ENCODE results near the gene MBIP.

MBIP gene

DNA sequence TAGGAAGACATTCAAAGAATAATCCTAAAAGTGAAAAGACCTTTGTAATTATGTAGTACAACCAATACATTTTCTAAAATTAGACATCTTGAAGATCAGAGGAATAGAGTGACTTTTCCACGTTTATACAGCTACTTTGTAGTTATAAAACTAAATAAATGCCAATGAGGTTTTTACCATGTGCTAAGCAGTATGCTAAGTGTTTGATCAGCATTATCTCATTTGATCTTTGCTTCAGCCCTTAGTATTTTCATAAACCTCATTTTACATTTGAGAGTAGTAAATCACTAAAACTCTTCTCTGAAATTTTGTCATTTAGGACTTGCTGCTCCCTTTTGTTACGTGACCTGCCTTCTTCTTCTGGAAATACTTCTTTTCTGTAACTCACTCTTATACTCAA lies 13.6 kb downstream of the MBIP start:
- no peak overlapping the region for H3K4me3 ChIP-seq (ENCODE audit: low read length)
- H3K36me3 ChIP-seq (ENCODE audit: insufficient read depth, low read length) = peaks cover 62% of the 10 kb centered on the region
- H3K4me2 ChIP-seq (ENCODE audit: low read length) = no peak overlapping the region
- no peaks in the 10 kb centered on the region for H3K4me1 ChIP-seq (ENCODE audit: control insufficient read depth, insufficient read depth, low read length)
- H3K9ac ChIP-seq (ENCODE audit: low read depth, low read length) = no peak overlapping the region
- H3K9me3 ChIP-seq (replicated peaks; ENCODE audit: low read length) = no peaks in the 10 kb centered on the region
- no peaks in the 10 kb centered on the region for H3K27me3 ChIP-seq (ENCODE audit: control insufficient read depth, insufficient read depth, low read length)

DNA sequence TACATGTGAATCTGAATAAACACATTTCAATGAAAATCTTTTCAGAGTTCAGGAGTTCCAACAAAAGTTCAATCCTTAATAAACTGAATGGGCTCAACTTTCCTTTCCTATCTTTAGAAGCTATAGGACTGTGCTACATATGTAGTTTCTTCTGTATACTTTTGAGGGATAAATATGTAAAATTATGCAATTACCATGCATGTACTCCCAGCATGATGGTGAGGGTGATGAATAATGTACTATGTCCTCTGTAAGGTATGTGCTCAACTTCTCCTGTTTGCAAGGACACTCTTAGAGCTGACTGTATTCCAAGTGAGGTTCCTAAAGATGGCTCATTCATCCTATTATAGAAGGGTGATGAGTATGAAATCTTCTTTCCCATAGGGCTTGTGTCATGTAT lies 15.5 kb downstream of the MBIP start:
- Histone ChIP-seq H3K4me2 (ENCODE audit: low read length) (no peak overlapping the region), H3K4me1 (ENCODE audit: control insufficient read depth, insufficient read depth, low read length) (peaks cover 13% of the 10 kb centered on the region), H3K27me3 (ENCODE audit: control insufficient read depth, insufficient read depth, low read length) (no peaks in the 10 kb centered on the region), H3K9ac (ENCODE audit: low read depth, low read length) (no peak overlapping the region), H3K9me3 (replicated peaks; ENCODE audit: low read length) (no peaks in the 10 kb centered on the region), H3K4me3 (ENCODE audit: low read length) (no peak overlapping the region), H3K36me3 (ENCODE audit: insufficient read depth, low read length) (peaks cover 50% of the 10 kb centered on the region)

- Histone ChIP-seq H3K4me1 (ENCODE audit: control insufficient read depth, insufficient read depth, low read length) (peaks cover 13% of the 10 kb centered on the region), H3K27me3 (ENCODE audit: control insufficient read depth, insufficient read depth, low read length) (no peaks in the 10 kb centered on the region), H3K4me2 (ENCODE audit: low read length) (no peak overlapping the region), H3K9me3 (replicated peaks; ENCODE audit: low read length) (no peaks in the 10 kb centered on the region), H3K4me3 (ENCODE audit: low read length) (no peak overlapping the region), H3K36me3 (ENCODE audit: insufficient read depth, low read length) (peaks cover 48% of the 10 kb centered on the region), H3K9ac (ENCODE audit: low read depth, low read length) (no peak overlapping the region)
Observed at GRCh38 chr14:36303960-36304359, 16.5 kb downstream of the MBIP start.

DNA sequence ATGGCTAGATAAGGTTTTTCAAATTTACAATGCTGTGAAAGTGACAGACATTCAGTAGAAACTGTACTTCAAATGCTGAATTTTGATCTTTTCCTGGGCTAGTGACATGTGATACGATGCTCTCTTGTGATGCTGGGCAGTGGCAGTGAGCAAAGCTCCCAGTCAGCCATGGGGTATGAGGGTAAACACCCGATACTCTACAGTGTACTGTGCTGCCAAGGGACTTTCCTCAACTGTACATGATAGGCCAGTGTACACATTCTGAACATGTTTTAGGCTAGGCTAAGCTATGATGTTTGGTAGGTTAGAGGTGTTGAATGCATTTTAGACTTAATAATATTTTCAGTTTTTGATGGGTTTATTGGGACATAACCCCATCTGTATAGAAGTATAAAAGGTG lies 17.6 kb downstream of the MBIP start:
- no peaks in the 10 kb centered on the region for H3K9me3 ChIP-seq (replicated peaks; ENCODE audit: low read length)
- peaks cover 13% of the 10 kb centered on the region for H3K4me1 ChIP-seq (ENCODE audit: control insufficient read depth, insufficient read depth, low read length)
- H3K36me3 ChIP-seq (ENCODE audit: insufficient read depth, low read length) = peaks cover 48% of the 10 kb centered on the region
- H3K9ac ChIP-seq (ENCODE audit: low read depth, low read length) = no peak overlapping the region
- H3K4me2 ChIP-seq (ENCODE audit: low read length) = no peak overlapping the region
- no peaks in the 10 kb centered on the region for H3K27me3 ChIP-seq (ENCODE audit: control insufficient read depth, insufficient read depth, low read length)
- H3K4me3 ChIP-seq (ENCODE audit: low read length) = no peak overlapping the region

- Histone ChIP-seq H3K9ac (ENCODE audit: low read depth, low read length) (no peak overlapping the region), H3K4me2 (ENCODE audit: low read length) (no peak overlapping the region), H3K4me1 (ENCODE audit: control insufficient read depth, insufficient read depth, low read length) (peaks cover 13% of the 10 kb centered on the region), H3K36me3 (ENCODE audit: insufficient read depth, low read length) (peaks cover 51% of the 10 kb centered on the region), H3K4me3 (ENCODE audit: low read length) (no peak overlapping the region), H3K9me3 (replicated peaks; ENCODE audit: low read length) (no peaks in the 10 kb centered on the region), H3K27me3 (ENCODE audit: control insufficient read depth, insufficient read depth, low read length) (no peaks in the 10 kb centered on the region)
Observed at GRCh38 chr14:36301159-36301558, 19.3 kb downstream of the MBIP start.

- Histone ChIP-seq H3K4me2 (ENCODE audit: low read length) (no peak overlapping the region), H3K27me3 (ENCODE audit: control insufficient read depth, insufficient read depth, low read length) (no peaks in the 10 kb centered on the region), H3K36me3 (ENCODE audit: insufficient read depth, low read length) (peaks cover 45% of the 10 kb centered on the region)
Observed at GRCh38 chr14:36300337-36300736, 20.1 kb downstream of the MBIP start.

DNA sequence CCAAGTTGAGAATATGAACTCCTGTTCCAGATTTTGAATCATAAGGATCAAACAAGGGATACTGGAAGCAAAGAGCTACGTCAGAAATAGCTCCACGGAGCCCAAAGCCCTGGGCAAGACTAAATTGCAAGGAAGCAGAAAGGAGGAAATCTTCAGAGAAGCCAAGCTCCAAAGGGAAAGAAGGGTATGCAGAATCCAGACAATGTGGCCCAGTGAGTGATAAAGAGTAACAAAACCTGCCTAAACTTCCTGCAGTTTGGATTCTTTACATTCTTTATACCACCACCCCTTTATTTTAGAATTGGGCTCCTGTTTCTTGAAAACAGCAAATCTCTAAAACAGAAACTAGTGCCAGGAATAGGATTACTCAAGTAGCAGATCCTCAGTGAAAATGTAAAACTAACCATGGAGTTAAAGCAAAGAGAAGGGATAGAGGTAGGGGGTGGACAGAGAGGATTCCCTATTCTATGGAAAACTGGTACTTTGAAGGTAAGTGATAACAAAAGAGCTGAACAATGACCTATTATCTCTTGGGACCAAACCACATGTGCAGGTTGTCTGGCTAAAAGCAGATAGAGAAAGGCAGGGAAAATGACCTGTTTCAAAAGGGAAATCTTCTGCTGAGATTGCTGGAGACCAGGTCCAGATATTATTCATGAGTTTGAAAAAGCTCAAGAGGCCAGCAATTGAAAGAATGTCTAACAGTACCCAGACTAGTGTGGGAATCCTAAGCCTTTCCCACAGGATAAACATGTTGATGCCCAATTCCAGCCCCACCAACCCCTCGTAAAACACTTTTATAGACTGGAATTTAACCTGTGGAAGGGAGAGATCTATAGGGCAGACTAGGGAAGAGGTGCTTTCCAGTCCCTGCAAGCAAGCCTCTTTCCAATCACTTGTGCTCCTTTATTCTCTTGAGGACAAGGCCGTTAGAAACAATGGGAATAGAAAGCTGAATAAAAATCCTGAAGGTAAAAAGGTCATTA lies 24.5 kb downstream of the MBIP start:
- Histone ChIP-seq H3K9ac (ENCODE audit: low read depth, low read length) (no peak overlapping the region), H3K27me3 (ENCODE audit: control insufficient read depth, insufficient read depth, low read length) (no peaks in the 10 kb centered on the region), H3K9me3 (replicated peaks; ENCODE audit: low read length) (no peaks in the 10 kb centered on the region), H3K4me1 (ENCODE audit: control insufficient read depth, insufficient read depth, low read length) (peaks cover 9% of the 10 kb centered on the region), H3K4me2 (ENCODE audit: low read length) (no peak overlapping the region), H3K36me3 (ENCODE audit: insufficient read depth, low read length) (peaks cover 33% of the 10 kb centered on the region), H3K4me3 (ENCODE audit: low read length) (no peak overlapping the region)

More at GRCh38 chr14:36300337-36300736, 20.1 kb downstream of the MBIP start:
- H3K9me3 ChIP-seq (replicated peaks; ENCODE audit: low read length) = no peaks in the 10 kb centered on the region
- H3K4me1 ChIP-seq (ENCODE audit: control insufficient read depth, insufficient read depth, low read length) = peaks cover 13% of the 10 kb centered on the region
- no peak overlapping the region for H3K9ac ChIP-seq (ENCODE audit: low read depth, low read length)
- H3K4me3 ChIP-seq (ENCODE audit: low read length) = no peak overlapping the region

- no peak overlapping the region for H3K9ac ChIP-seq (ENCODE audit: low read depth, low read length)
Observed at GRCh38 chr14:36294543-36294942, 25.9 kb downstream of the MBIP start.

GRCh38 chr14:36293824-36294223 lies 26.6 kb downstream of the MBIP start:
- peaks cover 24% of the 10 kb centered on the region for H3K36me3 ChIP-seq (ENCODE audit: insufficient read depth, low read length)
- H3K9me3 ChIP-seq (replicated peaks; ENCODE audit: low read length) = no peaks in the 10 kb centered on the region
- no peak overlapping the region for H3K4me2 ChIP-seq (ENCODE audit: low read length)
- H3K4me3 ChIP-seq (ENCODE audit: low read length) = no peak overlapping the region
- no peaks in the 10 kb centered on the region for H3K4me1 ChIP-seq (ENCODE audit: control insufficient read depth, insufficient read depth, low read length)
- H3K9ac ChIP-seq (ENCODE audit: low read depth, low read length) = no peak overlapping the region
- no peaks in the 10 kb centered on the region for H3K27me3 ChIP-seq (ENCODE audit: control insufficient read depth, insufficient read depth, low read length)

More at GRCh38 chr14:36294543-36294942, 25.9 kb downstream of the MBIP start:
- H3K4me1 ChIP-seq (ENCODE audit: control insufficient read depth, insufficient read depth, low read length) = no peaks in the 10 kb centered on the region
- H3K27me3 ChIP-seq (ENCODE audit: control insufficient read depth, insufficient read depth, low read length) = no peaks in the 10 kb centered on the region
- H3K36me3 ChIP-seq (ENCODE audit: insufficient read depth, low read length) = peaks cover 28% of the 10 kb centered on the region
- no peak overlapping the region for H3K4me2 ChIP-seq (ENCODE audit: low read length)
- no peak overlapping the region for H3K4me3 ChIP-seq (ENCODE audit: low read length)
- no peaks in the 10 kb centered on the region for H3K9me3 ChIP-seq (replicated peaks; ENCODE audit: low read length)

GRCh38 chr14:36289954-36290353 lies 30.5 kb downstream of the MBIP start:
- no peaks in the 10 kb centered on the region for H3K4me1 ChIP-seq (ENCODE audit: control insufficient read depth, insufficient read depth, low read length)
- no peak overlapping the region for H3K9ac ChIP-seq (ENCODE audit: low read depth, low read length)
- H3K4me3 ChIP-seq (ENCODE audit: low read length) = no peak overlapping the region
- H3K4me2 ChIP-seq (ENCODE audit: low read length) = no peak overlapping the region
- H3K27me3 ChIP-seq (ENCODE audit: control insufficient read depth, insufficient read depth, low read length) = peaks cover 6% of the 10 kb centered on the region
- H3K9me3 ChIP-seq (replicated peaks; ENCODE audit: low read length) = no peaks in the 10 kb centered on the region
- H3K36me3 ChIP-seq (ENCODE audit: insufficient read depth, low read length) = no peaks in the 10 kb centered on the region

DNA sequence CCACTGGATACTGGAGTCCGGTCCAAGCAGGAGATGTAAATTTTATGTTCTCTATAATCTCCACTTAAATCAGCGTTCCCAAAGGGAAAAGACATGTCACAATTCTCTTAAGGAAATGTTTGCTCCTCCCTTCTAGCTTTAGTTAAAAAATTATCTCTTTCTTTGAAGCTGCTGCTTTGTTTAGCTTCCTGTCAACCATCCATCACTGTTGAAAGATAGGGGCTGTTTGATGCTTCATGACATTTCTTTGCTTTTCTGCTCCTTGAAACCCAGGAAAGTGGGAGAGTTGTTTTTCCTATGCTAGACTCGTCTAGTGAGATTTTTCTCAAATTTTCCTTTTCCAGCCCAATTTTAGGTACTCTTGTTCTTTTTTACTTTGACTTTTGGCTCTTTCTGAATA lies 31.9 kb downstream of the MBIP start:
- no peaks in the 10 kb centered on the region for H3K36me3 ChIP-seq (ENCODE audit: insufficient read depth, low read length)
- no peak overlapping the region for H3K4me2 ChIP-seq (ENCODE audit: low read length)
- H3K9ac ChIP-seq (ENCODE audit: low read depth, low read length) = no peak overlapping the region

More for the DNA sequence above, 31.9 kb downstream of the MBIP start:
- H3K9me3 ChIP-seq (replicated peaks; ENCODE audit: low read length) = no peaks in the 10 kb centered on the region
- H3K4me3 ChIP-seq (ENCODE audit: low read length) = no peak overlapping the region
- peaks cover 12% of the 10 kb centered on the region for H3K27me3 ChIP-seq (ENCODE audit: control insufficient read depth, insufficient read depth, low read length)
- no peaks in the 10 kb centered on the region for H3K4me1 ChIP-seq (ENCODE audit: control insufficient read depth, insufficient read depth, low read length)

Data from skeletal muscle satellite cell (primary cell).